ENCODE data around the gene MAPK6. TPM values are rescaled to one million over a fixed set of nuclear protein-coding genes. Genes with fewer than 3 reads are reported as not detected.

The MAPK6 gene
- 122 and 215 TPM in 2 replicates for total RNA-seq

DNA sequence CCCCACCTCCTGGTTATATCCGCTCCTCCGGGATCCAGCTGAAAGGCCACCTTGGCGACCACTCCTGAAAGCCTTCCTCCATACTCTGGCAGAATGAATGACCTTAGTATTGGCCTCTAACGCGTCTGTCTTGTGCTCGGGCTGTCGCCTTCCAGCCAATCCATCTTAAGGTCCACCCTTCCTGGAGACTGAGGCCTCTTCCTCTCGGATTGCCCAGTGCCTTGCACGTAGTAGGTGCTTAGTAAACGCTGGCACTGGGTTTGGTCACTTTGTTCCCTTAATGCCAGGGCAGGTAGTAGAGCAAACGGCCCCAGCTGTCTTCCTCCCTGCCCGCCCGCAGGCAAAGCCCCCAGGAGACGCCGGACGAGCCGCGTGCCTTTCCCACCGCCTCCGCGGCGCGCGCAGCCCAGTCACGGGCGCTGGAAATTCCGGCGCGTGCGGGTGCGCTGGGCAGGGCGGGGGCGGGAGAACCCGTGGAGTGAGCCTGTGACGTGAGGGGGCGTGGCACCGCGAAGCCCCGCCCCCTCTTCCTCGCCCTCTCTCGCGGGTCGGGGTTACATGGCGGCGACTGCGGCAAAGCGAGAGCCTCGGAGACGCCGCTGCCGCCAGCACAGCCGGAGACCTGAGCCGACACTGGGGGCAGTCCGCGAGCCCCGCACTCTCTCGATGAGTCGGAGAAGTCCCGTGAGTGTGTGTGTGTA lies at the start of gene MAPK6:
MAPK6 (plus strand) TSS at position 527 of the 701 bp plus-strand sequence. CDS start 27,242 bp downstream, outside the sequence.

DNA sequence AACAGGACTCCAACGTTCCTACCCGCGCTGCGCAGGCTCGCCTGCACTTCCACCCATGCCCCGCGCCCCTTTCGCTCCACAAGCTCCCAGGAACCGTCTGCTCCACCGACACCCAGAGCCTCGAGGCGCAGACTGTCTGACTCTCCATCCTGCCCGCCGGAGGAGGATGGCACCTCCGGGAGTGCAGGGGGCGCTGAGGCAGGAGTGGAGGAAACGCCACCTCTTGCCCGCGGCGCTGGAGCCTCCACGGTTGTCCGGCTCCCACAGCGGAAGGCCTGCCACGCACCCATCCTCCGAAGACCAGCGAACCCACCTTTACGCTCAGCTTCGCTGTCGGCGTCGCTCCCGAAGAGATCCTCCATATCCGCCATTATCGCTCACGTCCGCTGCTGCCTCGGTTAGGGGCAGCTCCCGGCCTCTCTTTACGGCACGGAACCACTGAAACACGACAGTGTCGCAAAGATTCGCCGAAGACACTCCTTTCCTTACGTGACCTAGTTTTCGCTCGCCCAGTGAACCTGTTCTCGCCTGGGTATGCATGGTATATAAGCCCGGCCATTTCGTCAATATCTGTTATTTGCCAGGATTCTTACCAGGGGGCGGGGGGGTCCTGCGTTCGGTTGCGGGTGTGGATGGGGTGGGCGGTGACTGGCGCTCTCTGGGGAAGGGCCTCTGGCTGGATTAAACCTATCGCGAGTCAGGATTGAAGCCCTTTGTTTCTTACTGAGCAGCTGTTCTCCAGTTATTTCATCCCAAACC lies 47.5 kb upstream of the MAPK6 start, which contains the start of gene LEO1:
LEO1 (minus strand) TSS at position 404 of the 759 bp plus-strand sequence; CDS start at position 371, 33 bp downstream.

Other genes with a start within 250 kb of the MAPK6 start
- gene TMOD3, start 189.6 kb upstream of the MAPK6 start, total RNA-seq, result 72.8 and 81.4 TPM in 2 replicates
- 20.5 and 24.6 TPM in 2 replicates for gene LEO1, start 47.4 kb upstream of the MAPK6 start, total RNA-seq
- 1.4 and 3.6 TPM in 2 replicates for gene BCL2L10, start 93.6 kb downstream of the MAPK6 start, total RNA-seq
- 43.9 and 46.9 TPM in 2 replicates for gene GNB5, start 172.2 kb downstream of the MAPK6 start, total RNA-seq

Measured in tracheal epithelial cell (primary cell).